NCI-H128 (cell line): ENCODE measurements around the gene IBA57.
"Not testable (repeated sequence)": the region's sequence is repeated elsewhere in the genome, so short reads cannot be mapped to it uniquely, and the experiment has no call there.

Experiments
- DNase-seq: peaks from one replicate; lab custom pipeline; 2025; ENCODE audit not compliant: unreplicated experiment; lab: John Stamatoyannopoulos, UW

IBA57 gene

GRCh38 chr1:228170666-228171065, 5.1 kb downstream of the IBA57 start:
- DNase-seq, result no peak

- no peak for DNase-seq
Observed at GRCh38 chr1:228171221-228171891, 5.8 kb downstream of the IBA57 start.

- DNase-seq, result no peak
Observed at GRCh38 chr1:228172591-228173527, 7.3 kb downstream of the IBA57 start.

GRCh38 chr1:228173528-228174481, 8.2 kb downstream of the IBA57 start:
- not testable (repeated sequence) for DNase-seq

GRCh38 chr1:228174482-228175315, 9.1 kb downstream of the IBA57 start:
- DNase-seq, result no peak

GRCh38 chr1:228175316-228176023, 9.9 kb downstream of the IBA57 start:
- no peak for DNase-seq

GRCh38 chr1:228176024-228176395, 10.4 kb downstream of the IBA57 start:
- no peak for DNase-seq

- DNase-seq, result no peak
Observed at GRCh38 chr1:228176461-228177182, 11.0 kb downstream of the IBA57 start.

GRCh38 chr1:228177183-228177475, 11.5 kb downstream of the IBA57 start:
- DNase-seq, result no peak

GRCh38 chr1:228177721-228178710, 12.4 kb downstream of the IBA57 start:
- DNase-seq, result no peak

- no peak for DNase-seq
Observed at GRCh38 chr1:228178737-228179684, 13.4 kb downstream of the IBA57 start.

- DNase-seq, result no peak
Observed at GRCh38 chr1:228180271-228180958, 14.8 kb downstream of the IBA57 start.

- DNase-seq, result no peak
Observed at GRCh38 chr1:228180959-228181644, 15.5 kb downstream of the IBA57 start.

- DNase-seq, result no peak
Observed at GRCh38 chr1:228181645-228182034, 16.0 kb downstream of the IBA57 start.

- no peak for DNase-seq
Observed at GRCh38 chr1:228182296-228183030, 16.9 kb downstream of the IBA57 start.
